ACHN (cell line): ENCODE results near the gene OXA1L.
"Not testable (repeated sequence)": the region's sequence is repeated elsewhere in the genome, so short reads cannot be mapped to it uniquely, and the experiment has no call there.

Experiments
- DNase-seq: peaks from one replicate; pipeline ENCODE4 v3.0.0-alpha.2; 2015
- in situ Hi-C: cut with HindIII; loops from 2 replicates; pipeline ENCODE4 v1.10.0; 2017; ENCODE audit warnings: low sequenced_read_pairs, low pct_ligation_motif_present, low pct_unique_long_range_greater_than_20kb

The OXA1L gene

DNA sequence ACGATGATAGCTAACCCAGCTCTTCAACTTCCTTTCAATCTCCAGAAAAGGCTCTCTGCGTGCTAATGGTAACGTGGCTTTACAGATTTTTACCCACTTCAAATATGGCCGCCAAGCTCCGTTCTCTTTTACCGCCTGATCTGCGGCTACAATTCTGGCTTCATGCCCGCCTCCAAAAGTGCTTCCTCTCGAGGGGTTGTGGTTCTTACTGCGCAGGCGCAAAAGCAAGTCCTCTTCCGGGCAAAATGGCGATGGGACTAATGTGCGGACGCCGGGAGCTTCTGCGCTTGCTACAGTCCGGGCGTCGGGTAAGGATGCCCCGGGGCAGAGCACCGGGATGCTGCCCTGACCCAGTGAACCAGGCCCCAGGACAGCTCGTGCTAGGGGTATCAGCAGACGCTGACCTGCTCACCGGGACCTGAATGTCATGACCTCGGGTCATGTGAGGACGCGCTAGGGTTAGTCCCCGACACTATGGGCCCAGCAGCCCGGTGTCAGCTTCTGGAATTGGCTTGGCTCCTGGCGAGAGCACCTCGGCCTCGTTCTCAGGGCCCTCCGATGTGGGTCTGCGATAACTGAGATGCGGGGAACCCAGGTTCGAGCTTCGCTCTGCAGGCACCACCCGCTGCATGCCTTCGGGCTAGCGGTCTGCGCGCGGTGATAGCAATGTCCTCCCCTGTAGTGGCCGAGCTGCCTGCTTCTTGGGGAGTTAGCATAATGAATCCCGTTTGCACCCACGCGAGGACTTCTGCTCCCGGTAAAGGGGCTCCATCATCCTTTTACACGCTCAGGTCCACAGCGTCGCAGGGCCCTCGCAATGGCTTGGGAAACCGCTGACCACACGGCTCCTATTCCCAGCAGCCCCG is at the start of gene OXA1L:
Gene OXA1L, plus strand, starts transcription at position 232 of the 866 bp plus-strand sequence. Its CDS starts 14 bp downstream, at position 246.
- DNase-seq: peak; percentile 96
- in situ Hi-C loops: no loop called here

DNA sequence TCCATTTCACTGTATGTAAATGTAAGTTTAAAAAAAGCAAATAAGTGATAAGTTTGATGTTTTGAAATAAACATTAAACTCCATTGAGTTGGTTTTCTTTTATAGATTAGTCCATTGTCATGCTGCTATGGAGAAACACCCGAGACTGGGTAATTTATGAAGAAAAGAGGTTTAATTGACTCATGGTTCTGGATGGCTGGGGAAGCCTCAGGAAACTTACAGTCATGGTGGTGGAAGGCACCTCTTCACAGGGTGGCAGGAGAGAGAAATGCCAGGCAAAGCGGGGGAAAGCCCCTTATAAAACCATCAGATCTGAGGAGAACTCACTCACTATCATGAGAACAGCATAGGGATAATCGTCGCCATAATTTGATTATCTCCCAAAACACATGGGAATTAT is 48.4 kb upstream of the OXA1L start:
- in situ Hi-C loops: no loop called here
- no peak for DNase-seq

DNA sequence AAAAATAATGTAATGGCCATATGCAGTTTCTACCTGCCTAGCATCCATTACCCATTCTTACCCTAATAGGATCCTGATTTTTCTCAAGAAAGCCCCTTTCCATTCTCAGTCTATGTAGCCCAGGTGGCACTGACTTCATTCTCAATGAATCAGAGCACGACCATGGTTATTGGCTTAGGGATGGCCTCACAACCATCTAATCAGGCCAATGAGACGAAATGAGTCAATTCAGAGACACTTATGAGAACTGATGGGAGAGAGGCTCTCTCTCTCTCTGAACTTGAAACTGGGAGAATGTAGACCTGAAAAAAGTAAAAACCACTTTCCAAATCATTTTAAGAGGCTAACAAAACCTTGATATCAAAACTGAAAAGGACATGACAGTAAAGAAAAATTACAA is 45.3 kb upstream of the OXA1L start:
- DNase-seq: no peak
- in situ Hi-C loops: no loop called here

DNA sequence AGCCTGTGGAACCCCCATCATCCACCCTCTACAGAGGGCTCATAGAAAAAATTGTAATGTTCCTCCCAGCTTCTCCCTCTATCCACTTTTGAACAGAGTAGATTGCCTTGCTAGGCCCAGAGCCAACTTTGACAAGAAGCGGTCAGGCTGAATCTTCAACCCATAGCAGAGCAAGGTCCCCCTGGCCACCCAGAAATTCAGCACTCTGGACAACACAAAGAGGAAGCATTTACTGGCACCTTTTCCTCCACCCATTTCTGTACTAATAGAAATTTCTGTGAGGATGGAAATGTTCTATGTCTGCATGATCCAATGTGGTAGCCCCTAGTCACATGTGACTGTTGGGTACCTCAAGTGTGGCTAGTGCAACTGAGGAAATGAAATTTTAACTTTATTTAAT is 42.7 kb upstream of the OXA1L start:
- no peak for DNase-seq
- in situ Hi-C loops: no loop called here

DNA sequence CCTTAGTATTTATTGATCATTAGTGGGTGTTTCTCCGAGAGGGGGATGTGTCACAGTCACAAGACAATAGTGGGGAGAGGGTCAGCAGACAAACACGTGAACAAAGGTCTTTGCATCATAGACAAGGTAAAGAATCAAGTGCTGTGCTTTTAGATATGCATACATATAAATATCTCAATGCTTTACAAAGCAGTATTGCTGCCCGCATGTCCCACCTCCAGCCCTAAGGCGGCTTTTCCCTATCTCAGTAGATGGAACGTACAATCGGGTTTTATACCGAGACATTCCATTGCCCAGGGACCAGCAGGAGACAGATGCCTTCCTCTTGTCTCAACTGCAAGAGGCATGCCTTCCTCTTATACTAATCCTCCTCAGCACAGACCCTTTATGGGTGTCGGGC is 41.6 kb upstream of the OXA1L start:
- DNase-seq, in situ Hi-C loops: not testable (repeated sequence)

DNA sequence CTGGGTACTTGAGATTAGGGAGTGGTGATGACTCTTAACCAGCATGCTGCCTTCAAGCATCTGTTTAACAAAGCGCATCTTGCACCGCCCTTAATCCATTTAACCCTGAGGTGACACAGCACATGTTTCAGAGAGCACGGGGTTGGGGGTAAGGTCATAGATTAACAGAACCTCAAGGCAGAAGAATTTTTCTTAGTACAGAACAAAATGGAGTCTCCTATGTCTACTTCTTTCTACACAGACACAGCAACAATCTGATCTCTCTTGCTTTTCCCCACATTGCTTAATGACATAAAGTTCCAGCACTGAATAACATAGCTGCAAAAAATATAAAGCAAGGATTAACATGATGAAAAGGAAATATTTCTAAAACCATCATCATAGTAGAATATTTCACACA is 41.1 kb upstream of the OXA1L start:
- in situ Hi-C loops, DNase-seq: not testable (repeated sequence)

DNA sequence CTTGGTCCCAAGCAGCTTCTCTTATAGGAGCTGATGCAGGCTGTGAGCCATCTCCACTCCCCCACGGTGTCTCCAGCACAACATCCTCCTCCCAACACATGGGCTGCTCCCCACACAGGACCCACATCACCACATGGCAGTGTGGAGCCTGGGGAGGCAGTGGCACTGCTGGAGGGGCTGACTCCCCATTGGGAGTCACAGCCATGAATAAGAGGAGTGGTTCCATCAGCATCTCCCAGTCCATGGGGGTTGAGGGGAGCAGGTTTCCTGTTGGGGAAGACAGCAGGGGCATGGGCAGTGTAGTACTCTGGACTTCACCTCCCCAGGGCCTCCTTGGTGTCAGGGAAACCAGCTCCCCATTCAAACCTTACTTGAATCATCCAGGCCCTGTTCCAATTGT is 40.5 kb upstream of the OXA1L start:
- in situ Hi-C loops: no loop called here
- no peak for DNase-seq

DNA sequence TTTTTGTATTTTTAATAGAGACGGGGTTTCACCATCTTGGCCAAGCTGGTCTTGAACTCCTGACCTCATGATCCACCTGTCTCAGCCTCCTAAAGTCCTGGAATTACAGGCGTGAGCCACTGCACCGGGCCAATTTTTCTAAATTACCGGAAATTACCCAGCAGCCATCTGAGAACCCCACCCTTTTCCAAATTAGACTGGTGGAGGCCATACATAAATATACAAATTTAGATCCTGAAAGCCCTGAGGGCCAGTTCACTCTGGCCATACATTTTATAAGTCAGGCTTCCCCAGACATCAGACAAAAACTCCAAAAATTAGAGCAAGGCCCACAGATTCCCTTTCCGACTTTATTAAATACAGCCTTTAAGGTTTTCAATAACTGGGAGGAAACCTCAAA is 34.4 kb upstream of the OXA1L start:
- in situ Hi-C loops, DNase-seq: not testable (repeated sequence)

DNA sequence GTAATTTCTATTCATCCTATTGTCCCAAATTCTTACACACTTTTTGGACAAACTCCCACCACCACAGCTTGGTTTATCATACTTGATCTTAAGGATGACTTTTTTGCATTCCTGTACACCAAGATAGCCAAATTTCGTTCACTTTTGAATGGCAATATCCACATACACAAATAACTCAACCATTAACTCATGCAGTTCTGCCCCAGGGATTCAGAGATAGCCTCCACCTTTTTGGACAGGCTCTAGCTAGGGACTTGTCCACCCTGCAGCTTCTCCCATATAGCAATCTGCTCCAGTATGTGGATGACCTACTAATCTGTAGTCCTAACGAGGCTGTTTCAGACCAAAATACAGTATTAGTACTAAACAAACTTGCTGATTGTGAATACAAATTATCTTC is 32.7 kb upstream of the OXA1L start:
- in situ Hi-C loops: no loop called here
- no peak for DNase-seq

DNA sequence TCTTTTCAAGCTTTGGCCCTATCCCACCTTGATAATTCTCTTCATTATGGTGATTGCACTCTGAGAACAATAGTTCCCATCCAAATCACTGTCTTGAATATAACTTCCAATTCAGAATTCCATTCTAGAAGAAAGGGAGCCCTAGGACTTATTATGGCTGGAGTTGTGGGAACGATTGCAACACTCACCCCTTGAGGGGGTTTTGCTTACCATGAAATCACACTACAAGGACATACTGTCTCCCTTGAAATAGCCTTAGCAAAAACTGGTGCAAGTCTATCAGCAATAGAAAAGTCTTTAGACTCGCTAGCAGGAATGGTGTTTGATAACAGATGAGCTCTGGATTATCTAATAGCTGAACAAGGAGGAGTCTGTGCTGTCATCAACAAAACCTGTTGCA is 31.4 kb upstream of the OXA1L start:
- no peak for DNase-seq
- in situ Hi-C loops: no loop called here

DNA sequence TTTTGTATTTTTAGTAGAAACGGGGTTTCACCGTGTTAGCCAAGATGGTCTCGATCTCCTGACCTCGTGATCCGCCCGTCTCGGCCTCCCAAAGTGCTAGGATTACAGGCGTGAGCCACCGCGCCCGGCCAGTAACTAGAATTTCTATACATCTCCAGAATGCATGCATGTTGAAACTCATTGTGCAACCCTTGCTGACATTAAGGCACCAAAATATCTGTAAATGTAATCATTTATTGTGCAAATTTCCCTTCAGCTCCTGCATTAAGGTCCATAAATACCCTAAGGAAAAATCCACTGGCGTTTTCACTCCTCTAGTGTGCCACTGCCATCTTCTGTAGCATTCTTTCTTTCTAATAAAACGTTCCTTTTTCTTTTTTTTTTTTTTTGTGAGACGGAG is 30.1 kb upstream of the OXA1L start:
- DNase-seq, in situ Hi-C loops: not testable (repeated sequence)

DNA sequence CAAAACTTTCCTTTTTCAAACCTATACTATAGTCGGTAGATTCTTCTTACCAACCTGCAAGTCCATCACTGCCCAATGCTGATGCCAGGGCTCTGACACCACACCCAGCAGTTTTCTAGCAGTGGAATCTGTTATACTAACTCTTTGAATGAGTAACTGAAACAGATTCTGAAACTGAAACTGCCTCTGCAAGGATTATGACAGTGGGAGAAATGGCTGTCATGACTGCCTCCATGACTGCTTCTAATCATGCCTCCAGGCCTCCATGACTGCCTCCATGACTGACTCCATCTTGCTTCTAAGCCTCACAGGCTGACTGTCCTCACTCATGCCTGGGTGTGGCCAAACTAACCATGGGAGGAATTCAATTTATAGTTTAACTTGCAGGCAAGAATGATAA is 29.4 kb upstream of the OXA1L start:
- no peak for DNase-seq
- in situ Hi-C loops: no loop called here

DNA sequence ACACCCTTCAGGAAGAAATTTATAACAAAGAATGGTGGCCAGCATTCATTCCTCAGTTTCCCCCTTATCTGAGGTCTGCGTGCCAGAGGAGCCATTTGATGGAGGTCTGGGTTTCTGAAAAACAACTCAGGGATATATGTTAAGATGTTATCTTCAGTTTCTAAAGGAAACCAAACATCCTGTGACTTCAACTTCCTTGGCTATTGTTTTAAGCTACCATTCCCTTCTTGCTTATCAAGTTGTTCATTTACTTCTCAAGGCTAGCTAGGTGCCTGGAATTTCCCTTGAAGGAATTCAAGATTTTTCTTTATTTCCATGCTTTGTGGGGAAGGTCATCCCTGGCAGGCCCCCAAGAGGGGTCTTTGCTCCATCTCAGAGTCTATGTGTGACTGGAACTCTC is 27.1 kb upstream of the OXA1L start:
- no peak for DNase-seq
- in situ Hi-C loops: no loop called here

DNA sequence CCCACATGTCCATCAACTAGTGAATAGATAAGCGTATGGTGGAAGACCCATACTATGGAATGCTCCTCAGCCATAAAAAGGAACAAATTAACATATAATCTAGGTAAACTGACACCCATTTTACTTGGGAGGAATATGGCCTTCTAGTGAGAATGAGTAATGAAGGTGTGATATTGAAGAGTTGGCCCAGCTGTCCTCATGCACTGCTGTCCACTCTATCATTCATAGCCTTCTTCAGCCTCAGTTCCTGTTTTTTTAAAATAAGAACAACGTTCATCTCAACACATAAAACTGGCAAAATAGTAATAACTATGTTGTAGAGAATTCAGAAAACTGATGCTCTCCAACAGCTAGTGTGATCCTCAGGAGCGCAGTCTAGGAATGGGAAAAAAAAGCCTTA is 26.5 kb upstream of the OXA1L start:
- DNase-seq: no peak
- in situ Hi-C loops: no loop called here

DNA sequence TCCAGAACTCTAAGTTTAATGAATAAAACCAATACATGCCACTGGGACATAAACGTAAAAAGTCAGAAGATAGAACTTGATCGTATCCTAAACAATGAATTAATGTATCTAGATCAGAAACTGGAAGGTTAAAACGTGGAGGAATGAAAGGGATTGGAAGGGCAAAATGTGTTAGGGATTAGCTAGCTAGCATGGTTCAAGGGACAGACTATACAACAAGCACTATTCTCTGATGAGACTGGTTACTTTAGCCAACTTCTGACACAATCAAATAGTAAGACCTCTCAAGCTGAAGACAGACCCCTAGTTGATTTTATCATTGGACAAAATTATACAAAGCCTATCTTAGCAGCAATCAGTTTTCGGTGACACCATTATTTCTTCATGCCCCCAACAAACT is 18.7 kb upstream of the OXA1L start:
- in situ Hi-C loops: no loop called here
- no peak for DNase-seq

DNA sequence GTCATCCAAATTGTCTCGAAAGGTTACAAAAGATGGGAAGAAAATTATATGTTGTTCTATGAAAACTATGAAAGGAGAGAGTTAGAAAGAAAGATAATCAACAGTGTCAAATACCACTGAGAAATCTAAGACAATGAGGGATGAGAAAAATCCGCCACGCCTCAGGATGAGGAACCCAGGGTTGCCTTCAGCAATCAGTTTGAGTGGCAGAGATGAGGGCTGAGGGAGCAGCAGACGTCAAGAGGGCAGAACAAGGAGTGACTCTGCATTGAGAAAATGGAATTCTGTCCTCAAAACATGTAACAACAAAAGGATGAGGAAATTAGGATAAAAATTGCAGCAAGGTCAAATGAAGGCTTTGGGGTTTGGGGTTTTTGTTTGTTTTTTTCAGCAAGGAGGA is 18.3 kb upstream of the OXA1L start:
- in situ Hi-C loops: no loop called here
- DNase-seq: no peak

DNA sequence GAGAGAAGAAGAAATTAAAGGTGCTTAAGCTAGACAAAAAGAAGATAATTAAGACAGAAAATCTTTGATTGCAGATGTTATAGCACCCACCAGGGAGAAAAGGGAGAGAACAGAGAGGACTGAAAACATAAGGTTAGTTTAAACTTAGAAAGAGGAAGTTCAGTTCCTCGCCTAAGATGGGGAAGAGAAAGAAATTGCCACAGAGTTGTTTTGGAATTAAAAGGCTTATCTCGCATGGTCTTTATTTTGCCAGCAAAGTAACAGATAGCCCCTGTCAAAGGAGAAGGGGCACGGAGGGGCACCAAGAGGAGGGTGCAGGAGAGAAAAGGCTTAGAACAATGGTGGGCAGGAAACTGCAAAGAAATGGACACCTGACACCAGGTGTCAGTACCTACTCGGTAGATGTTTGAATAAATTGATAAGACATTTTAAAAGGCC is 17.8 kb upstream of the OXA1L start:
- in situ Hi-C loops: no loop called here
- no peak for DNase-seq

DNA sequence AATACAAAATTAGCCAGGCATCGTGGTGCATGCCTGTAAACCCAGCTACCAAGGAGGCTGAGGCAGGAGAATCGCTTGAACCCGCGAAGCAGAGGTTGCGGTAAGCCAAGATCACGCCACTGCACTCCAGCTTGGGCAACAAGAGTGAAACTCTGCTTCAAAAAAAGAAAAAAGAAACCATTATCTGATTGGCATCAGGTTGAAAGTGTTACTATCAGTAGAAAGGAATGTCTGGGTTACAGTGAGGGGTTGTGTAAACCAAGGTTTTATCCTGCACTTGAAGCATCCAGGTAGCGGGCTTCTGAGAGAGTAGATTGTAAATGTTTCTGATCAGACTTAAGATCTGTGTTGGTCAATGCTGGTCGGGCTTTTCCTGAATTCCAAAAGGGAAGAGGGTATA is 14.1 kb upstream of the OXA1L start:
- DNase-seq: no peak
- in situ Hi-C loops: no loop called here

DNA sequence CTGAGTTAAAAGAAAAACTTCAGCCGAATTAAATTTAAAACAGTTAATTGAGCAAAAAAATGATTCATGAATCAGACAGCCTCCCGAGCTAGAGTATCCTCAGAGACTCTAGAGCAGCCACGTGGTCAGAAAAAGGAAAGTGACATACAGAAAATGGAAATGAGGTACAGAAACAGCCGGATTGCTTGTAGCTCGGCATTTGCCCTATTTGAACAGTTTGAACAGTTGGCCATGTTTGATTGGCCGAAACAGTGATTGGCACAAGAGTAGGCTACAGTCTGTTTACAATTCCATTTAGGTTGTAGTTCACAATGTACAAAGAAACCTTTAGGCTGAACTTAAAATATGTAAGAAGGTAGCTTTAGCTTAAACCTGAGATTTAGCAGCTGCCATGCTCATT is 12.9 kb upstream of the OXA1L start:
- in situ Hi-C loops: no loop called here

DNA sequence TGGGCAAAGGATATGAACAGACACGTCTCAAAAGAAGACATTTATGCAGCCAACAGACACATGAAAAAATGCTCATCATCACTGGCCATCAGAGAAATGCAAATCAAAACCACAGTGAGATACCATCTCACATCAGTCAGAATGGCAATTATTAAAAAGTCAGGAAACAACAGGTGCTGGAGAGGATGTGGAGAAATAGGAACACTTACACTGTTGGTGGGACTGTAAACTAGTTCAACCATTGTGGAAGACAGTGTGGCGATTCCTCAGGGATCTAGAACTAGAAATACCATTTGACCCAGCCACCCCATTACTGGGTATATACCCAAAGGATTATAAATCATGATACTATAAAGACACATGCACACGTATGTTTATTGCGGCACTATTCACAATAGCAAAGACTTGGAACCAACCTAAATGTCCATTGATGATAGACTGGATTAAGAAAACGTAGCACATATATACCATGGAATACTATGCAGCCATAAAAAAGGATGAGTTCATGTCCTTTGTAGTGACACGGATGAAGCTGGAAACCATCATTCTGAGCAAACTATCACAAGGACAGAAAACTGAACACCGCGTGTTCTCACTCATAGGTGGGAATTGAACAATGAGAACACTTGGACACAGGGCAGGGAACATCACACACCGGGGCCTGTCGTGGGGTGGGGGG is 8.4 kb upstream of the OXA1L start:
- in situ Hi-C loops, DNase-seq: not testable (repeated sequence)

More for the DNA sequence above, 12.9 kb upstream of the OXA1L start:
- DNase-seq: no peak
